GDM1 (cell line): ENCODE data around the gene RGS6.

Experiments
- DNase-seq: peaks from one replicate; lab custom pipeline; 2025; lab: John Stamatoyannopoulos, UW

The RGS6 gene

GRCh38 chr14:72583316-72584272, 651.4 kb downstream of the RGS6 start:
- DNase-seq = no peak

DNA sequence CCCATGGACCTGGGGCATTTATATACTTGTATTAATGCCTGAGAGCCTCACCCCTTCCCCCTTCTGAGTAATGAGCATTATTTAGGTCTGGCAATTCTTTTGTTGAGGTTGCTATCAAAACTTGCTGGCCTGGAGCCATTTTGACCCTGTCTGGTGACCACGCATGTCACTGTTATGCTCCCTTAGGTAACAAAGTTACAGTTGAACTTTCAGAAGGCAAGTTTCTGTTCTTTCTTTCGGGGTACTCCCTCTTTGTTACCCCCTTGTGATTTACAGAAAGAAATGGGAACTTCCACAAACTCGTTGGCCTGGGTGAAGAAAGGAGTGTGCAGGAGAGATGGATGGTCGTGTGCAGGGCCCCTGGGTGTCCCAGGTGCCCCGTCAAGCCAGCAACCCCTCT, 656.3 kb downstream of the RGS6 start:
- DNase-seq = no peak

DNA sequence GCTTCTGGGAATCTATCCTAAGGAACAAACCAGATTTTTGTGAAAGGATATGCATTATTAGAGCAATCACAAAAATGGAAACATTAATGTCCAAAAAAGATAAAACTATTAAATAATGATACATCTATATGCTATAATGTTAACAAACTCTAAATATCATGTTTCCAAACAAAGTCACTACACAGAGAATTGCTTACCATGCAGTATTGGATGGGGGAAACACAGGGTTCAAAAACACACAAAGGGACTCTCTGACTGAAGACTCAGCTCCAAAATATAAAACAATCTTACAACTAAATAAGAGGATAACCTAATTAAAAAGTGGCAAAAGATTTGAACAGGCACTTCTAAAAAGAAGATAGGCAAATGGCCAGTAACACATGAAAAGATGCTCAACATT, 657.4 kb downstream of the RGS6 start:
- no peak for DNase-seq

DNA sequence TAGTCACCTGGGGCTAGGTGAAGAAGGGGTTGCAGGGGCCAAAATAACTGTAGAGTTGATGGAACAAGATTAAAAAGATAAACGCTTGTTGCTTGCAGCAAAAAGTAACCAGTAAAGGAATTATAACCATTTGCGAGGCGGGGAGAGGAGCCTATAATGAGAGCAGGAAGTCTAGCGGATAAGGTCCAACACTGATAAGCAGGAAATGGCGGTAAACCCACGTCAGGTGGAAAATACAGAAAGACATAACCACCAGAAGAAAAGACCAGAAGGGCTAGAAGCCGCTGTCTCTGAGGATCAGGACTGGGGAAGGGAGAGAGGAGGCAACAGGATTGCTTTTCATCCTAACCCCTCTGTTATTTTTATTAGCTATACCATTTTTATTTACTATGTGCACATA, 658.3 kb downstream of the RGS6 start:
- no peak for DNase-seq

DNA sequence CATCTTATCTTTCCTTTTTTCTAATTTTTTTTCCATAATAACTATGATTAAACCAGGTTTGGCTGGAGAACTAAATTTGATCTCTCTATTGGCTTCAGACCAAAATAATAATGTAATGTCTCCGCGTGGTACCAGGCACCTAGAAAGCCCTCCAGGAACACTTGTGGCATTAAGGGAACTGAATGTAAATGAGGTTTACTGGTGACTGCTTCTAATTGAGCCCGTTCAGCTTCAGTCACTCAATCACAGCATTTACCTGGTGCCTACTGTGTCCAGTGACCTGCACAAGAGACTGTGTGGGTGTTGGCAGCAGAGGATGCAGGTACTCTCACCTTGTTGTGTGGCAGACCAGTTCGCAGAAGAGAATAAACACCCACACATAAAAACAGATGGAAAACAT, 659.2 kb downstream of the RGS6 start:
- DNase-seq = no peak

DNA sequence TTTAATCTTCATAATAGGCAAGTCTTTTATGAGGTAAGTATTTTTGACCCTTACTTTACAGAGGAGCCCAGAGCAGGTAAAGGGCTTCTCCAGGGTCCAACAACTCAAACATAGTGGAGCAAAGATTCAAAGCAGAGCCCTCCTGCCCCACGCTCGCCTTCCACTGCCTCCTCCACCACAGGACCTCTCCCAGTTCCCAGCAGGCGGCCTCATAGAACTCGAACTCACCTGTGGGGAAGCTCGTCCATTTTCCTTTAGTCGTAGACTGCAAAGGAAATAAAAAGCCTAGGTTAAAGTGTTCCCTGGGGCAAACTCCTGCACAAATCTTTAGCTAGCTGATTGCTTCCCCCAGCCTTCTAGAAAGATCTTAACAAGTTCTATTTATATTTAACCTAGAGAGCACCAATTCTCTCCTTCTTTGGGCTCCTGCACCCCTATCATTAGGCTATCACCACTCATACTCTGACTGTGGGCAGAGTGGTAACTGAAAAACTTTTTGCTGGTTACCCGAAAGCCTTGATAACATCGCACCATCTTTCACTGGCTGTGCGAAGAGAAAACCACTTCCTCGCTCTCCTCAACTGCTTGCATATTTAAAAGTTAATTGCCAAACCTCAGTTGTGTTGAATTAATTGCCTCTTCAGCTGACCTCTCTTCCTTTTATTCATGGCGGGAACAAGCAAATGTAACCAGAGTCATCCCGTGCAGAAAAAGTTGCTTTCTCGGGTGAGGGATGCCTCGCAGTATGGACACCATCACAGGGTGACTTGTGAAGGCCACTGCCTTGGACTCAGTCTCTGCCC, 662.1 kb downstream of the RGS6 start:
- DNase-seq = no peak

GRCh38 chr14:72595152-72595862, 663.1 kb downstream of the RGS6 start:
- no peak for DNase-seq

GRCh38 chr14:72597252-72598233, 665.3 kb downstream of the RGS6 start:
- no peak for DNase-seq

DNA sequence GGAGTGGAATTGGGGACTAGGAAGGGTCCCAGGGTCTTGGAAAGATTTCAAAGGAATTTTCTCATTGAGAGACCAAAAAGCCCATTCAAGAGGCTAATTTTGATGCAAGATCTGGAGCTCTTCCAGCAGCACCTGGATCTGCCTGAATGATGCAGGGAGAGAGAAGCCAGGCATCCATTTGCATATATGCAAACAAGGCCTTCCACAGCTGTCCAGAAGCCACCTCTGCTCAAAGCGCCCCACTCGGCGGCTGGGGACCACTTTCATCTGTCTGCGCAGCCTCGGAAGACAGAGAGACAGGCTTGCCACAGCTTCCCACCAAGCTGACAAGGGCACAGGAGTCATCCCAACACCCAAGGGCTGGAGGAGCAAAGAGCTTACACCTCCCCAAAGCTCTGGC, 666.1 kb downstream of the RGS6 start:
- DNase-seq = no peak

GRCh38 chr14:72599579-72600470, 667.6 kb downstream of the RGS6 start:
- no peak for DNase-seq

DNA sequence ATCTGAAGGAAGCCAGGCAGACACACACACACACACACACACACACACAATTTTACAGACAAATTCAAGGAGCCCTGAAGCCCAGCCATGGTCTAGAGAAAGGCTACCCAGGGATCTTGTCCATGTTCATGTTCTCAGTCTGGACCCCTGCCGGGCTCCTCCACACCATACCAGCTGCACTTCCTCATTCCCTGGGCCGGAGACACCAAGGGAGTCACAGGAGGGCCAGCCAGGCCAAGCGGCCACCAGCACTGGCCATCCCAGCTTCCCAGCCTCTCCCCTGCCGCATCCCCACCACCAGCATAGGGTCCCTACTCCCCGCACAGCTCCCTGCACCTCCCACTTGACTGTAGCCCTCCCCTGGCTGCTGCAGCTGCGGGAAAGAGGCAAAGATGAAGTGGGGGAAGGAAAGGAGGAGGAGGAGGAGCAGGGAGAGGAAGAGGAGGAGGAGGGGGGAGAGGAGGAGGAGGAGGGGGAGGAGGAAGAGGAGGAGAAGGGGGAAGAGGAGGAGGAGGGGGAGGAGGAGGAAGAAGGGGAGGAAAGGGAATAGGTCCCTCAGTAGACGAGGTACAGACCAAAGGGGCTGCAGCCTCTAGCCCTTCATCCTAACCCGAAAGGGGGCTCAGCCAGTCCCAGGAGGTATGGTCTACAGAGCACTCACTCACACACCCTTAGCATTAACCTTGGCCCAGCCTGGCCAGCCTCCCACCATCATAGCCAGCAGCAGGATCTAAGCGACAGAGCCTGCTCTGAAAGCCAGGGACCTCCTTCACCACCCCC, 668.5 kb downstream of the RGS6 start:
- no peak for DNase-seq

GRCh38 chr14:72603639-72604038, 671.4 kb downstream of the RGS6 start:
- DNase-seq = no peak

DNA sequence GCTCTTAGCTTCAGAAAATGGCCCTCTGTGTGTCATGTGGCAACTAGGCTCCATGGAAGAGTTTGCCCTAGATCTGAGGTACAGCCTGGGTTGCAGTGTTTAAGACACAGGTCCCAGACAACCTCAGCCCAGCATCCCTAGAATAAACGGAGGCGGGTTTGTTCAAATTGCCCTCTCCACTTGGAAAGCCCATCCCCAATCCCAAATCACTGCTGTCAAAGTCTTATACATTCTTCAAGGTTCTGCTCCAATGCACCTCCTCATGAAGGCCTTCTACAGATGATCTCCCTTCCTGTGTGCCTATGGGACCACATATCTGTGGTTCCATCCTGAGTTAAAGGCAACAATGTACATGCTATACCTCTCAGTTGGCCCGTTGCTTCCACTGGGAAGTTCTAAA, 671.9 kb downstream of the RGS6 start:
- no peak for DNase-seq

DNA sequence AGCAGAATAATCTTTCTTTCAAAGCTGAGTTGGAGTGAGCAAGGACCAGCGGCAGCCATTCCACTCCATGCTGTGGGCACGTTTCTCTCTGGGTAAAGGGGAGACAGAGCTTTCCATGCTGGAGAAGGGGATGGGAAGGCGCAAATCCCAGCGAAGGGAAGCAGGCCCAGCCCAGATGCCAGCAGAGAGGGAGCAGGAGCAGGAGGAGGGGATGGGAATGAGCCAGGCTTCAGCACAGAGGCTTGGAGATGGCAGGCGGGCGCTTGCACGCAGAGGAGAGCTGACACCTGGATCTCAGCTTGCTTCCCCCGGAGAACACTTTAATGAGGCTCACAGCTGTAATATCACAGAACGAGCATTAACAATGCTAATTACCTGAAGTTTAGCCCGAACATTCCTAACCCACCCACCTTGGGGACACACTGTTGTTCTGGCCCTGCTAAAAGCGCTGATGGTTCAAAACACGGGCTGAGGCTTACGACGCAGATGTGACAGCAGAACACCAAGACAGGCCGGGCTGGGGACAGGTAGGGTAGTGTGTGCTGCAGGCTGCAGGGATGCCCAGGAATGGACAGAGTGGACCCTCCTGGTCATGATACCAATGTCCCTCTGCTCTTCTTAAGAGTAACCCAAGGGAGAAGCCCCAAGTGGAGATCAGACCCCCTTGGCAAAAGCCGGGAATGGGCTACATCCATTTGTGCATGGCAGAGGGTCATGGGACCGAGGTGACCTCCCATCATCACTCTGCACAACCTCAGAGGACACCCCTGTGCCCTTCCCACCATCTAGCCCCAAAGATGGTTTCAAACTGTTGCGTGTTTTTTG, 673.1 kb downstream of the RGS6 start:
- no peak for DNase-seq

DNA sequence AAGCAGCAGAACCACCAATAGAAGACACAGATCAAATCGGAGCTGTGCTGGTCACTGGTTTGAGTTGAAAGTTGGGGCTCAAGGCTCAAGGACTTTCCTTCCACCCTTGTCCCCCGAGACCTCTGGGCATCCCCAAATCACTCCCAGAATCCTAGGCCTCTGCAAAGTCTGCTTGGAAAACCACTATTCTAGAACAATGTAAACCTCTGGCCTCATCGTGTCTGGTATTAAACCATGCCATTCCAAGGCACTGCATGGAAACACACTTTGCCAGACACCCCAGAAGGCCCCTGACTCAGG, 673.6 kb downstream of the RGS6 start:
- no peak for DNase-seq

DNA sequence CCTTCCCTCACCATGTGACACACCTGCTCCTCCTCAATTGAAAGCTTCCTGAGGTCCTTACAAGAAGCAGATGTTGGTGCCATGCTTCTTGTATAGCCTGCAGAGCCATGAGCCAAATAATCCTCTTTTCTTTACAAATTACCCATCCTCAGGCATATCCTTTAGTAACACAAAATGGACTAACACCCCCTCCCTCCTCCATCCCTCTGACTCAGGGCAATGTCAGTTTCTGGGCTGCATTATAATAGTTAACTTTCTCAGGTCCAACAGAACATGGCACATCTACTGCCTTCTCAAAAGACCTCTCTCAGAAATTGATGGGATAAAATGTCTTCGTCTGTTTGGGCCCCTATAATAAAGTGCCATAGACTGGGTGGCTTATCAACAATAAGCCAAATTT, 674.6 kb downstream of the RGS6 start:
- DNase-seq = no peak

DNA sequence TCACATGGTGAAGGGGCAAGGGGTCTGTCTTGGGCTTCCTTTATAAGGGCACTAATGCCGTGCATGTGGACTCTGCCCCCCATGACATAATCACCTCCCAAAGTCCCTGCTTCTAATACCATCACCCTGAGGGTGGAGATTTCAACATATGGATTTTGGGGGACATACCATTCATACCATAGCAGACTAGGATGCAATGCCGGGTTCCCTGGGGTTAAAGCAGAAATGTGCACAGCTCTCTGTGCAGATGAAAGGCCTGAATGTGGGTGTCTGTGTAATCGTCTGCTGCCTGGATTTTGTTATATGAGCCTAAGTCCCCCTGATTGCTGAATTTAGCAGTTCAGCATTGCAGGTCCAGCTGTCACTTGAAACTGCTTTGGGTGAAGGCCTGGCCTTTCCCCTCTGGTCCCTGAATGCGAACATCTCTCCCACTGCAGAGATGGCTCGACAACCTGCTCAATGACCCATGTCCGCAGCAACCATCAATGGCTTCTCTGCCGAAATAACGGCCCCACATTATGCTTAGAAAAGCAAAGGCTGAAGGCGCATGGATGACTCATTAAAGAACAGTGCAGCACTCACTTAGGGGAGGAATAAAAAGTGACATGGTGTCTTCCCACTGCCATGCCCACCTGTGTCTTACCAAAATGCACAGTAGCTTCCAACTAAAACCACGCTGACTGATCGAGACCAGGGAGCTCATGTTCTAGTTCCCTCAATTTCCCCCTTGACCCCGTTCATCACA, 675.3 kb downstream of the RGS6 start:
- no peak for DNase-seq
